GM12865 (cell line): Measurements from ENCODE around the gene ABR.
A peak's percentile ranks its signal among the peaks of the same experiment; 100 is the strongest.
"Not testable (repeated sequence)": the region's sequence is repeated elsewhere in the genome, so short reads cannot be mapped to it uniquely, and the experiment has no call there.

Experiments used
- DNase-seq: peaks from one replicate; pipeline ENCODE4 v3.0.0; 2010; ENCODE audit warnings: low read depth
- H3K4me3 ChIP-seq: 2 replicates; pipeline ENCODE4 v1.5.1; 2011; ENCODE audit warnings: mild to moderate bottlenecking, low read depth, low read length, control low read depth
- CTCF ChIP-seq: IDR thresholded peaks from 2 replicates; pipeline ENCODE4 v1.5.1; 2011; ENCODE audit warnings: low read length, control low read depth, low read depth, inconsistent platforms; ENCODE audit not compliant: insufficient read depth; ENCODE audit errors: missing control alignments

The ABR gene

GRCh38 chr17:1124896-1125787 lies 54.6 kb downstream of the ABR start:
- TF ChIP-seq CTCF = no peak
- DNase-seq = no peak
- H3K4me3 ChIP-seq = no peak overlapping the region

DNA sequence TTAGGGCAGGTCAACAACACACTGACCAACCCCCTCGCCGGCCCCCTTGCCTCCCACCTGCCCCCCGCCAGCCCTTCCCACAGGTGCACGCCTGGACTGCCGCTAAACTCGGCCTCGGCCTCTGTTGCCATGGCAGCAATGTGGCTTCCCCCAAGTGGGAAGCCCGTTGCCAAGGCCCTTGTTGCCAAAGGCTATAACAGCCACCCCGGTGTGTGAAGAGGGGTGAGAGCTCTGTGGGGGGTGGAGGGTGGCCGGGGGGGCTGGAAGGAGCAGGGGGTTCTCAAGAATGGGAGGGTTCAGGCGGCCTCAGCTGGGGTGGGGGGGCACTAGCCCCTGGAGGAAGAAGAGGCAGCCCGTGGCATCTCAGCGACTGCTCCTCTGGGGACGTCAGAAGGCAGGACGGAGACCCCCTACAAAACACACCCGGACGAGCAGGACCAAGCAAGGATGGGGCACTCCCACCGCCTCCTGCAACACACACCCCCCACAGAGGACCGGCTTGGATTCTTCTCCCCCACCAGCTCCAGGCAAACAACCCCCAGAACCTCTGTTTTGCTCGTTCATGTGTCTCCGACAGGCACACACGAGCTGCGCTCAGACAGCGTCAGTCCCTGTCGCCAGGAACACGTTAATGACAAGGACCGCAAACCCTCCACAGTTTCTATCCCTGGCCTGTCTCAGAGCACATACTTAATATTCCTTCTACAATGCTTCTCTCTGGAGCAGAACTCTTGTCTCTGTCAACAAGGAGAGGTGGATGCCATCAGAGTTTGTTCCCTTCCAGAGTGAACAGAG lies 55.7 kb downstream of the ABR start:
- H3K4me3 ChIP-seq = no peak overlapping the region
- no peak for TF ChIP-seq CTCF
- DNase-seq = no peak

- no peak overlapping the region for H3K4me3 ChIP-seq
- DNase-seq = no peak
- no peak for TF ChIP-seq CTCF
Measured at GRCh38 chr17:1123393-1123831, 56.4 kb downstream of the ABR start.

DNA sequence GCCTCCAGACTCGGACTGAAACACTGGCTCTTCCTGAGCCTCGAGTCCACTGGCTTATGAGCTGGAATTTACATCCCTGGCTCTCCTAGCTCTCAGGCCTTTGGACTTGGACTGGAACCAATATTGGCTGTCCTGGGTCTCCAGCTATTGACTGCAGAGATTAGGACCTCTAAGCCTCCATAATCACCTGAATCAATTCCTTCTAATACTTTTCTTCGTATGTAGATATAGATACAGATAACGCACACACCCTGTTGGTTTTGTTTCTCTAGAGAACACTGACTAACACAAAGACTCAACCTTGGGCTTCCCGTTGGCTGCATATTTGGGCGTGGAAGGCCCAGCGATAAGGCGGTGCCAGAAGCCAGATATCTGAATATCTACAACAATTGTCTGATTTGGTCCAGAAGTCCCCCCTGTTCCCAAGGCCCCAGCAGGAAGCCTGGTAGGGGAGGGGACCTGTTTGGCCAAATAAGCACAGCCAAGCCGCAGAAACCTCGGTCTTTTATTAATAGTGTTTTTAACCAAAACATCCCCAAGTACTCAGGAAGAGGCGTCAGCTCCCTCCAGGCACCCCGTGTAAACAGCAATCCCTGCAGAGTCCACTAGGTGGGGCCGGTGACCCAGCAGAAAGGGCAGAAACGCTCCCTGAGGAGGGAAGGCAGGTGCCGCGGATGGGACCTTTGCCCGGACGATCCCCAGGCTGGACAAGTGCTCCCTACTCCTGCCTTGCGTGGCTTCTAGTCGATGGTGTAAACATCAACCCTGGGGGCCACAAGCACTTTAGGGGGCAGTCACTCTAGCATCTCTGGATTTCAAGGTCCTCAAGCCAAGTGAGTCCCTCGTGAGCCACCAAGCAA lies 57.0 kb downstream of the ABR start:
- TF ChIP-seq CTCF = peak; percentile 91
- DNase-seq = peak; percentile 78
- H3K4me3 ChIP-seq = no peak overlapping the region

GRCh38 chr17:1121442-1121817 lies 58.4 kb downstream of the ABR start:
- DNase-seq, H3K4me3 ChIP-seq: not testable (repeated sequence)

DNA sequence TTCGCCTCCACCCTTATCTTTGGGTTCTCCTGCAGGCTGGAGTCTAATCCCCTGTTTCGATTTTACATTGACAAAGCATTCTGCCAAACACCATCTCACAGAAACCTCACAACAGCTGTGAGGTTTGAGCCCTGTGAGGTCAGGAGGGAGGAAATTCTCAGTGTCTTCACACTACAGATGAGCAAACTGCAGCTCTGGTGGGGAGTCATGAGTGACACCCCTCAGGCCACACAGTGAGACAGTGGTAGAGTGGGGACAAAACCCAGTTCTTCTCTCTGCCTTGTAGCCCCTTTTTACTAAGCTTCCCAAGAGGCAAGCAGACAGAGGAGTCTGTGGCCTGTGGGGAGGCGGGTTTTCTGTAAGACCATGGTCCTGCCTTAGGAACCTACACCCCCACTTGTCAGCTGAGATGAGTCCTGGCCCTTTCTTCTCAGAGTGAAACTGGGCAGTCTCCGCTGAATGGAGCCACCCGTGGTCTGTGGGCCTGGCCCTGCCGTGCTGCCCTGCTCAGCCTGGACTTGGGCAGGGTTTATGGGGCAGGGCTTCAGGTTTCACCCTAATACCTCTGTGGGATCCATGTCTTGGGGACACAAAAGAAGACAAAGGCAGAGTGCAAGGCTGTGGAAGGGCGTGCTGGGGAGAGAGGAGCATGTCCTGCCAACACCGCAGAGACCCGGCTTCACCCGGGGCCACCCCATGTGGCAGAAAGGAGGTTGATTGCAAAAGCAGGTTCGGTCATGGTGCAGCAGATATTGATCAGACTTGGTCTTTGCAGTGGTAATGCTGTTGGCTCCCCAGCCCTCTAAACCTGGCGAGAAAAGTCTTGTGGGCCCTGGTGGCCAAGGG lies 59.0 kb downstream of the ABR start:
- no peak for DNase-seq
- TF ChIP-seq CTCF = no peak
- H3K4me3 ChIP-seq = no peak overlapping the region
